Measurements from ENCODE around the gene ASCL5.
"Not testable (repeated sequence)": the region's sequence is repeated elsewhere in the genome, so short reads cannot be mapped to it uniquely, and the experiment has no call there.

ASCL5 gene

GRCh38 chr1:201126832-201127754 is at the start of gene ASCL5:
ASCL5 (minus strand) TSS chr1:201127184; CDS start chr1:201115372, 11,812 bp downstream.
- peak; percentile 63 for DNase-seq

- DNase-seq, result no peak
Observed at GRCh38 chr1:201175820-201176500, 49.0 kb upstream of the ASCL5 start.

- DNase-seq, result no peak
Observed at GRCh38 chr1:201173736-201174135, 46.8 kb upstream of the ASCL5 start.

- DNase-seq, result no peak
Observed at GRCh38 chr1:201172999-201173610, 46.1 kb upstream of the ASCL5 start.

GRCh38 chr1:201172326-201172725 is 45.3 kb upstream of the ASCL5 start:
- DNase-seq, result no peak

- DNase-seq, result peak; percentile 60
Observed at GRCh38 chr1:201171063-201172036, 44.4 kb upstream of the ASCL5 start.

GRCh38 chr1:201170533-201171062 is 43.6 kb upstream of the ASCL5 start:
- peak; percentile 68 for DNase-seq

GRCh38 chr1:201169971-201170532 is 43.1 kb upstream of the ASCL5 start:
- DNase-seq, result no peak

- DNase-seq, result no peak
Observed at GRCh38 chr1:201169203-201169602, 42.2 kb upstream of the ASCL5 start.

- no peak for DNase-seq
Observed at GRCh38 chr1:201167041-201167991, 40.3 kb upstream of the ASCL5 start.

GRCh38 chr1:201164645-201165044 is 37.7 kb upstream of the ASCL5 start:
- DNase-seq, result no peak

GRCh38 chr1:201163707-201164106 is 36.7 kb upstream of the ASCL5 start:
- DNase-seq, result no peak

GRCh38 chr1:201163036-201163435 is 36.1 kb upstream of the ASCL5 start:
- not testable (repeated sequence) for DNase-seq

- DNase-seq, result no peak
Observed at GRCh38 chr1:201157949-201158348, 31.0 kb upstream of the ASCL5 start.

GRCh38 chr1:201156819-201157218 is 29.8 kb upstream of the ASCL5 start:
- DNase-seq, result no peak

- DNase-seq, result no peak
Observed at GRCh38 chr1:201156346-201156745, 29.4 kb upstream of the ASCL5 start.

- DNase-seq, result no peak
Observed at GRCh38 chr1:201155354-201155753, 28.4 kb upstream of the ASCL5 start.

- peak; percentile 79 for DNase-seq
Observed at GRCh38 chr1:201154389-201155165, 27.6 kb upstream of the ASCL5 start, which contains the start of gene TMEM9. TMEM9 (minus strand) TSS chr1:201154474; CDS start chr1:201153923, 551 bp downstream.
